Pancreas (tissue), 10 donors: ENCODE measurements around the gene ZNF133. TPM values are rescaled to one million over a fixed set of nuclear protein-coding genes. Genes with fewer than 3 reads are reported as not detected.

Experiments
- ATAC-seq, 4 donors: fragments of 200-7000 bp; cut with Tn5 transposase; one replicate each; pipeline versions ENCODE4 v1.8.0 to v1.9.1; 2020; ENCODE audit warnings: mild to moderate bottlenecking in 4 of 4, moderate library complexity in 4 of 4
- DNase-seq, 6 donors: peaks; one replicate each; pipeline ENCODE4 v3.0.0-alpha.2; 2020
- FAIRE-seq: peaks from 2 replicates; lab custom pipeline; 2012; peaks lifted over from hg19 to GRCh38; lab: Jason Lieb, UNC
- H3K27ac ChIP-seq, 4 donors: fragments of 200-600 bp; sonication (generic); 1 replicate in 3 of 4; 2 replicates in 1 of 4; pipeline versions ENCODE4 v1.5.0 to v1.8.0; 2020
- H3K27me3 ChIP-seq, 4 donors: fragments of 200-600 bp; one replicate each; pipeline ENCODE4 v1.8.0; 2021
- H3K36me3 ChIP-seq, 3 donors: fragments of 200-600 bp; sonication (generic) in 1 of 3; one replicate each; pipeline versions ENCODE4 v1.5.0 to v1.8.0; 2020 to 2021
- H3K4me1 ChIP-seq, 3 donors: fragments of 200-600 bp; one replicate each; pipeline ENCODE4 v1.8.0; 2021
- H3K4me3 ChIP-seq, 4 donors: fragments of 200-600 bp; sonication (generic) in 2 of 4; one replicate each; pipeline versions ENCODE4 v1.5.0 to v1.8.0; 2020 to 2021
- H3K9me3 ChIP-seq, 4 donors: fragments of 200-600 bp; one replicate each; pipeline ENCODE4 v1.8.0; 2021
- WGBS, 2 donors: extraction: QIAGEN DNeasy Blood & Tissue Kit; methylation state at CpG; one replicate each; pipeline ENCODE4 v1.1.7; 2013; 5-methylcytosine and 5-hydroxymethylcytosine counted together
- intact Hi-C, 3 donors: fragments of 100-400 bp; cut with DNase I; formaldehyde crosslinking; loops; one replicate each; pipeline versions ENCODE4 v1.11.1 to v1.14.2; 2022
- polyA plus RNA-seq, 2 donors: library from polyadenylated mRNA; stranded (reverse); fragments of 200-250 nt; gene quantifications; one replicate each; pipeline ENCODE4 v1.2.3, GENCODE V29; 2013
- total RNA-seq, 6 donors: library from RNA; stranded (reverse); fragmentation: NEBNext Ultra II Directional in 4 of 6; extraction: Animal tissue kit (Norgen Biotek cat#: 25700) in 4 of 6; gene quantifications; one replicate each; pipeline versions ENCODE4 v1.2.1 to v1.2.4, GENCODE V29; 2021 to 2023
- TF ChIP-seq, protein P1 (sequence below), 4 donors: fragments of 200-600 bp; sonication (generic) in 3 of 4; IDR thresholded peaks; one replicate each; pipeline versions ENCODE4 v1.5.0 to v1.8.0; 2021; ENCODE audit warnings: antibody characterized with exemption in 4 of 4
- donor health status: healthy with polysubstance abuse.
- donor health status: DM: no; HTN: no; CAD: no; lungs with moderate emphysema.
- donor health status: DM: no; HTN: no; CAD: no.
- donor health status: control.
- donor health status: control.
- donor health status: Bipolar disorder and iron deficiency.
- donor health status: DM: yes; HTN: yes; CAD: no.
- donor health status: DM: no; HTN: no; CAD: no.
- donor health status: DM: no; HTN: no; CAD: no.
- donor health status: DM: yes; HTN: yes; CAD: no.

ZNF133 gene
- total and polyA plus RNA-seq, 8 donors, result 6.0 to 29.2 (median 6.8) TPM

DNA sequence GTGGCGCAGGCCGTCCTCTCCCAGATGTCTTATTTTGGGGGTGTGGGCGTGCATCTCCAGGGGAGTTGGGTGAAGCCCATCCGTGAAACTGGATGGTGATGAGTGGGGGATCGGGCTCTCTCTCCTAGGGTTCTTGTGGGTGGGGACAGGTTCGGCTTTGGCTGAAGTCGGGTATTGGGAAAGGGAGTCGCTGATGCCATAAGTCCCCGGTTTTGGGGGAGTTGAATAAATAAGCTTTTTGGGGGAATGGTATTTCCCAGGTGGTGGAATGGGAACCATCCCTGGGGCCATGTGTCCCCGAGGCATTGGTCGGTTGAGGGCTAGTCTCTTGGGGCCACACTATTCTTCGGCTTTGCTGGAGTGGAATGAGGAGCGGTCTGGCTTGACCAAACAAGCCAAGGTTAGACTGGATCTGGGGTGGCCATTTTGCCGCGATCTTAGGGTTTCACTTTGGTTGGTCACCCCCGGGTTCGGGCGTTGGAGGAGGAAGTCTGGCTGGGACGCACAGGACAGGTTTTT, 481 bp downstream of the ZNF133 start:
- no peak for FAIRE-seq

DNA sequence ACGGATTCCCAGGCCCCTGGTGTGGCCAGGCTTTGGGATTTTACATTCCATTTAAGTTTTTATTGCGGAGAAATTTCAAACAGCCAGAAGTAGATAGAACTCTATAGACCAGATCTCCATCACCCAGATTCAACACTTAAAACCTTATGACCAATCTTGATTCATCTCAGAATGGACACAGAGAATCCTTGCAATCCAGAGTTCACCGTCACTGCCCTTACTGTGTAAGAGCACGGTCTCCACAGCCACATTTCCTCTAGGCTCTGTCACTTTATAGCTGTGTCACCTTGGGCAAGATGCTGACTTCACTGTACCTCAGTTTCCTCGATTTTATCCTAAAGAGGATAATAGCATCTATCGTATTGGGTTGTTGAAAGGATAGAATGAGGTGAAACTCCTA, 979 bp downstream of the ZNF133 start:
- Histone ChIP-seq H3K27ac (no peak overlapping the region), H3K4me3 (peak overlapping the region; percentile 58 to 78 (median 76)), H3K27me3 (no peaks in the 10 kb centered on the region), H3K36me3 (no peaks in the 10 kb centered on the region), H3K9me3 (no peaks in the 10 kb centered on the region), H3K4me1 (no peaks in the 10 kb centered on the region)
- FAIRE-seq, result no peak
- DNase-seq, result no peak
- TF ChIP-seq, protein P1, sequence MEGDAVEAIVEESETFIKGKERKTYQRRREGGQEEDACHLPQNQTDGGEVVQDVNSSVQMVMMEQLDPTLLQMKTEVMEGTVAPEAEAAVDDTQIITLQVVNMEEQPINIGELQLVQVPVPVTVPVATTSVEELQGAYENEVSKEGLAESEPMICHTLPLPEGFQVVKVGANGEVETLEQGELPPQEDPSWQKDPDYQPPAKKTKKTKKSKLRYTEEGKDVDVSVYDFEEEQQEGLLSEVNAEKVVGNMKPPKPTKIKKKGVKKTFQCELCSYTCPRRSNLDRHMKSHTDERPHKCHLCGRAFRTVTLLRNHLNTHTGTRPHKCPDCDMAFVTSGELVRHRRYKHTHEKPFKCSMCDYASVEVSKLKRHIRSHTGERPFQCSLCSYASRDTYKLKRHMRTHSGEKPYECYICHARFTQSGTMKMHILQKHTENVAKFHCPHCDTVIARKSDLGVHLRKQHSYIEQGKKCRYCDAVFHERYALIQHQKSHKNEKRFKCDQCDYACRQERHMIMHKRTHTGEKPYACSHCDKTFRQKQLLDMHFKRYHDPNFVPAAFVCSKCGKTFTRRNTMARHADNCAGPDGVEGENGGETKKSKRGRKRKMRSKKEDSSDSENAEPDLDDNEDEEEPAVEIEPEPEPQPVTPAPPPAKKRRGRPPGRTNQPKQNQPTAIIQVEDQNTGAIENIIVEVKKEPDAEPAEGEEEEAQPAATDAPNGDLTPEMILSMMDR (IDR thresholded peaks at IDR 0.05), result no peak
- 66% methylated on average over 6 of the region's 6 CpGs for WGBS, 2 donors
- ATAC-seq, result no peak
- intact Hi-C loops, result loop anchor here in 1 of 3 donors (10.0 kb wide), 1 partner anchor 785 kb away; no protein-coding TSS in a partner anchor

More for the DNA sequence above, 481 bp downstream of the ZNF133 start:
- 3% methylated on average over 19 of the region's 19 CpGs for WGBS, 2 donors
- H3K4me1 ChIP-seq, result no peaks in the 10 kb centered on the region
- H3K27me3 ChIP-seq, result no peaks in the 10 kb centered on the region
- H3K4me3 ChIP-seq, result peak overlapping the region; percentile 58 to 78 (median 76)
- peak in 2 of 6 donors; percentile 6 to 27 for DNase-seq
- intact Hi-C loops, result loop anchor here in 1 of 3 donors (10.0 kb wide), 1 partner anchor 784 kb away; no protein-coding TSS in a partner anchor
- TF ChIP-seq, protein P1 (IDR thresholded peaks at IDR 0.05), result no peak
- no peaks in the 10 kb centered on the region for H3K9me3 ChIP-seq
- H3K36me3 ChIP-seq, result no peaks in the 10 kb centered on the region
- peak; percentile 1 to 11 (median 2) for ATAC-seq
- H3K27ac ChIP-seq, result peak overlapping the region in 2 of 4 donors; percentile 91 to 94

DNA sequence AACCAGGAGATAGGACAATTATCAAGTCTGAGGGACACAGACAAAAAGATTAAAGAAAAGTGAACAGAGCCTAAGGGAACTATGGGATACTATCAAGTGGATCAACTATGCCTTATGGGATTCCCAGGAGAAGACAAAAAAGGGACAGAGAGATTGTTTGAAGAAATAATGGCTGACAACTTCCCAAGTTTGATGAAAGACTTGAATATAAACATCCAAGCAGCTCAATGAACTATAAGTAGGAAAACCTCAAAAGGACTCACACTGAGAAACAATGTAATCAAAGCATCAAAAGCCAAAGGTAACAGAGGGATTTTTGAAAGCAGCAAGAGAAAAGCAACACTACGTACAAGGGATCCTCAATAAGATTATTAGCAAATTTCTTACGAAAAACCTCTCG, 11.0 kb downstream of the ZNF133 start:
- Histone ChIP-seq H3K4me3 (no peak overlapping the region), H3K36me3 (no peaks in the 10 kb centered on the region), H3K27me3 (no peaks in the 10 kb centered on the region), H3K4me1 (no peaks in the 10 kb centered on the region), H3K27ac (no peak overlapping the region), H3K9me3 (no peaks in the 10 kb centered on the region)
- no peak for ATAC-seq
- TF ChIP-seq, protein P1 (IDR thresholded peaks at IDR 0.05), result no peak
- WGBS, 2 donors, result 99 to 100% methylated on average over 3 of the region's 3 CpGs
- no peak for FAIRE-seq
- intact Hi-C loops, result no loop called here
- DNase-seq, result no peak

DNA sequence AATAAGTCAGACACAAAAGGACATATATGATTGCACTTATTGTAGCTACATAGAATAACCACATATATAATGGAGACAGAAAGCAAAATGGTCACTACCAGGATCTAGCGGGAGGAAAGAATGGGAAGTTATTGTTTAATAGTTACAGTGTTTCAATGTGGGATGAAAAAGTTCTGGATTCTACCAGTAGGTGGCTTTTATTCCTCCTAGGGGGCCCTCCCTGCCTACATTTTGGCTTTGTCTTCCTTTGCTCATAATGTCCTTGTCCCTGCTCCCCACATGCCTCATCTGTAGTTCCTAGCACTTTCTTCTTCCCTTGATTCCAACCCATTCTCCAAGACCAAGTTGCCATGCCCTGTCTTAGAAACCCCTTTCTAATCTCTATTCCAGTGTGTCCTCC, 16.3 kb downstream of the ZNF133 start:
- H3K27me3 ChIP-seq, result no peaks in the 10 kb centered on the region
- ATAC-seq (no peak), FAIRE-seq (no peak), DNase-seq (no peak)
- peaks cover 0 to 9% (median 0%) of the 10 kb centered on the region in 3 donors for H3K36me3 ChIP-seq
- TF ChIP-seq, protein P1 (IDR thresholded peaks at IDR 0.05), result no peak
- WGBS, 2 donors, result 92 to 100% methylated on average over 1 of the region's 1 CpG
- no peaks in the 10 kb centered on the region for H3K9me3 ChIP-seq
- no peaks in the 10 kb centered on the region for H3K4me1 ChIP-seq
- intact Hi-C loops, result no loop called here
- H3K27ac ChIP-seq, result no peak overlapping the region
- no peak overlapping the region for H3K4me3 ChIP-seq

DNA sequence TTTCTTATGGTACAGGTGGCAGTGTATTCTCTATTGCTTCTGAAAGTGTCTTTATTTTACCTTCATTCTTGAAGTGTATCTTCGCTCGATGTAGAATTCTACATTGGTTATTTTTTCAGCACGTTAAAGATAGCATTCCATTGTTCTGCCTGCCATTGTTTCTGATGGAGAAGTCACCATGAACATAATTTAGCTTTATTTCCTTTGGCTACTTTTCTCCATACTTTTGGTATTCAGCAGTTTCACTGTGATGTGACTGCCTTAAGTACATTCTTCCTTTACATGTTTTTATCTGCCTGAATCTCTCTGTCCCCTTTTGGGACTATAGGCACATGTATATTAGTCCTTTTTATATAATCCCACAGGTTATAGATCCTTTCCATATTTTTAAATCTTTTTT, 19.0 kb downstream of the ZNF133 start:
- DNase-seq (no peak), FAIRE-seq (no peak), ATAC-seq (no peak)
- intact Hi-C loops, result no loop called here
- H3K36me3 ChIP-seq, result peaks cover 0 to 9% (median 0%) of the 10 kb centered on the region in 3 donors
- TF ChIP-seq, protein P1 (IDR thresholded peaks at IDR 0.05), result no peak
- WGBS, 2 donors, result 89 to 96% methylated on average over 3 of the region's 3 CpGs
- no peaks in the 10 kb centered on the region for H3K27me3 ChIP-seq
- H3K4me3 ChIP-seq, result no peak overlapping the region
- no peak overlapping the region for H3K27ac ChIP-seq
- no peaks in the 10 kb centered on the region for H3K9me3 ChIP-seq
- peaks cover 0 to 4% (median 0%) of the 10 kb centered on the region in 3 donors for H3K4me1 ChIP-seq
